Neuronal stem cell (in vitro differentiated cells): ENCODE data around the gene ODC1.
A peak's percentile ranks its signal among the peaks of the same experiment; 100 is the strongest.

Source experiments
- DNase-seq: peaks from one replicate; pipeline ENCODE4 v3.0.0-alpha.2; 2013; ENCODE audit warnings: low spot score
- H2AFZ ChIP-seq: one replicate; pipeline ENCODE4 v1.6.1; 2013; ENCODE audit warnings: mild to moderate bottlenecking, low read length, inconsistent platforms
- H2AK5ac ChIP-seq: 2 replicates; pipeline ENCODE4 v1.6.1; 2013; ENCODE audit warnings: low read depth, mild to moderate bottlenecking, inconsistent platforms, low read length, moderate library complexity, mixed read lengths
- H2BK120ac ChIP-seq: 2 replicates; pipeline ENCODE4 v1.6.1; 2013; ENCODE audit warnings: low read depth, mild to moderate bottlenecking, inconsistent platforms, low read length, moderate library complexity, mixed read lengths
- H2BK12ac ChIP-seq: one replicate; pipeline ENCODE4 v1.6.1; 2013; ENCODE audit warnings: low read length, inconsistent platforms
- H2BK15ac ChIP-seq: 2 replicates; pipeline ENCODE4 v1.6.1; 2013; ENCODE audit warnings: mild to moderate bottlenecking, low read length, inconsistent platforms, mixed read lengths
- H2BK5ac ChIP-seq: one replicate; pipeline ENCODE4 v1.6.1; 2013; ENCODE audit warnings: inconsistent platforms, mild to moderate bottlenecking, low read length, moderate library complexity
- H3K14ac ChIP-seq: one replicate; pipeline ENCODE4 v1.6.1; 2013; ENCODE audit warnings: low read length, inconsistent platforms
- H3K18ac ChIP-seq: 2 replicates; pipeline ENCODE4 v1.6.1; 2013; ENCODE audit warnings: low read length, inconsistent platforms
- H3K23ac ChIP-seq: 2 replicates; pipeline ENCODE4 v1.6.1; 2013; ENCODE audit warnings: low read depth, mild to moderate bottlenecking, mixed read lengths, low read length, inconsistent platforms; ENCODE audit not compliant: poor library complexity
- H3K27ac ChIP-seq: replicated peaks from 3 replicates; pipeline ENCODE4 v1.5.1; 2013; ENCODE audit warnings: low read length, inconsistent platforms
- H3K27me3 ChIP-seq, 3 experiments: 2 replicates each; pipeline ENCODE4 v1.6.1; 2013; ENCODE audit warnings: low read length in 3 of 3, mild to moderate bottlenecking in 2 of 3, inconsistent platforms in 1 of 3, low read depth in 1 of 3, mixed read lengths in 1 of 3, moderate library complexity in 1 of 3; ENCODE audit not compliant: control insufficient read depth in 3 of 3, insufficient read depth in 3 of 3
- H3K36me3 ChIP-seq, 2 donors: replicated peaks in 1 of 2; 2 replicates each; pipeline ENCODE4 v1.6.1; 2013; ENCODE audit warnings: low read length in 2 of 2; ENCODE audit not compliant: control insufficient read depth in 2 of 2, insufficient read depth in 2 of 2
- H3K4ac ChIP-seq: 2 replicates; pipeline ENCODE4 v1.6.1; 2013; ENCODE audit warnings: inconsistent platforms, mild to moderate bottlenecking, low read length, moderate library complexity
- H3K4me1 ChIP-seq, 2 donors: 1 replicate in 1 of 2; 2 replicates in 1 of 2; pipeline ENCODE4 v1.6.1; 2013; ENCODE audit warnings: low read length in 2 of 2, low read depth in 1 of 2; ENCODE audit not compliant: control insufficient read depth in 2 of 2, insufficient read depth in 1 of 2
- H3K4me2 ChIP-seq: one replicate; pipeline ENCODE4 v1.6.1; 2013; ENCODE audit warnings: mild to moderate bottlenecking, low read length, inconsistent platforms; ENCODE audit not compliant: insufficient read depth, poor library complexity, severe bottlenecking
- H3K4me3 ChIP-seq, 2 donors: 2 replicates each; pipeline ENCODE4 v1.5.1; 2013; ENCODE audit warnings: low read length in 2 of 2, mild to moderate bottlenecking in 2 of 2, inconsistent platforms in 1 of 2, moderate library complexity in 1 of 2
- H3K79me1 ChIP-seq: one replicate; pipeline ENCODE4 v1.6.1; 2013; ENCODE audit warnings: low read depth, mild to moderate bottlenecking, inconsistent platforms, low read length, moderate library complexity
- H3K9ac ChIP-seq: one replicate; pipeline ENCODE4 v1.6.1; 2013; ENCODE audit warnings: mild to moderate bottlenecking, low read depth, low read length, inconsistent platforms; ENCODE audit not compliant: poor library complexity
- H3K9me3 ChIP-seq, 2 donors: replicated peaks in 1 of 2; 2 replicates each; pipeline versions ENCODE3 to v1.6.1; 2013; ENCODE audit warnings: low read length in 2 of 2, mild to moderate bottlenecking in 2 of 2, inconsistent platforms in 1 of 2, low read depth in 1 of 2, mixed read lengths in 1 of 2, moderate library complexity in 1 of 2; ENCODE audit not compliant: control insufficient read depth in 2 of 2, insufficient read depth in 1 of 2
- H4K8ac ChIP-seq: one replicate; pipeline ENCODE4 v1.6.1; 2013; ENCODE audit warnings: low read depth, mild to moderate bottlenecking, inconsistent platforms, low read length, moderate library complexity
- H4K91ac ChIP-seq: one replicate; pipeline ENCODE4 v1.6.1; 2013; ENCODE audit warnings: low read length, low read depth, mild to moderate bottlenecking, inconsistent platforms; ENCODE audit not compliant: poor library complexity
- WGBS, 2 donors: extraction: QIAGEN DNeasy Blood & Tissue Kit; methylation state at CpG; one replicate each; pipeline ENCODE4 v1.1.7; 2013; ENCODE audit warnings: missing lambda C conversion rate in 2 of 2, mixed read lengths in 1 of 2; ENCODE audit not compliant: insufficient read length in 2 of 2, insufficient replicate concordance in 1 of 2; ENCODE audit errors: extremely low coverage in 2 of 2; 5-methylcytosine and 5-hydroxymethylcytosine counted together

The ODC1 gene

DNA sequence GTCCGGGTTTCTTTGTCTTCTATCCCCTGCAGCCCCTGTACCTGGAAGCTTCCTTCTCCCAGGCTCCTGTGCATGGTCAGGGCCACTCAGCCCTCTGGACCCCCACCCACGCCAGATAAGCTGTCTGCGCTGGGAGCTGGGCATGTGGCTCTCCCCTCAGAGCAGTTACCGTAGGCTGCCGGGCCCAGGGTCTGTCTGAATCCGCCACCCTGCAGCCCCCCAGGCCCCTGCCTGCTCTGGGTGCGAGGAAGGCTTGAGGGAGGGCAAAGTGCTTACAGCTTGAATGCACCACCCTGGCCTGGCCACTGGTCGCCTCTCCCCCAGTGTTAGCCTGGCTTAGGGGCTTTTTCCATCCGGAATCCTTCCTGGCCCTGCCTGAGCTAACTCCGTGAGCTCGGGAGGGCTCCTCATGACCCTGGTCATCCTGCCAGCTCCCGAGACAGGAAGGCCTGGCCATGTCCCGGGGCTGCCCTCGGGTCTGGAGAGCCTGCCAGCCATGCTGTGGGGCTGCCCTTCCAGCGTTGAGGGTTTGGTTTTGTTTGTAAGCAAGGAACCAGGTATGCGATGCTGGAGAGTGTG, 50.7 kb downstream of the ODC1 start:
- peaks cover 3% of the 10 kb centered on the region for H3K79me1 ChIP-seq
- peak overlapping the region; percentile 2 for H2AK5ac ChIP-seq
- no peak overlapping the region for H2BK12ac ChIP-seq
- H3K18ac ChIP-seq = peak overlapping the region; percentile 35
- H3K4me3 ChIP-seq = no peak overlapping the region
- H4K8ac ChIP-seq = no peak overlapping the region
- H2BK15ac ChIP-seq = no peak overlapping the region
- DNase-seq = no peak
- H3K4me1 ChIP-seq = peaks cover 0 to 8% of the 10 kb centered on the region in 2 donors
- H3K4me2 ChIP-seq = no peak overlapping the region
- H2BK120ac ChIP-seq = no peak overlapping the region
- H3K23ac ChIP-seq = peak overlapping the region; percentile 55
- no peak overlapping the region for H3K27ac ChIP-seq
- no peak overlapping the region for H4K91ac ChIP-seq
- no peaks in the 10 kb centered on the region for H3K36me3 ChIP-seq
- H3K27me3 ChIP-seq = no peaks in the 10 kb centered on the region
- no peak overlapping the region for H3K14ac ChIP-seq
- no peak overlapping the region for H3K9ac ChIP-seq
- no peak overlapping the region for H3K4ac ChIP-seq
- H3K9me3 ChIP-seq = no peaks in the 10 kb centered on the region
- H2BK5ac ChIP-seq = peak overlapping the region; percentile 39
- H2AFZ ChIP-seq = no peak overlapping the region
- no CpG with 5 or more reads among the region's 16 CpGs for WGBS, 2 donors

DNA sequence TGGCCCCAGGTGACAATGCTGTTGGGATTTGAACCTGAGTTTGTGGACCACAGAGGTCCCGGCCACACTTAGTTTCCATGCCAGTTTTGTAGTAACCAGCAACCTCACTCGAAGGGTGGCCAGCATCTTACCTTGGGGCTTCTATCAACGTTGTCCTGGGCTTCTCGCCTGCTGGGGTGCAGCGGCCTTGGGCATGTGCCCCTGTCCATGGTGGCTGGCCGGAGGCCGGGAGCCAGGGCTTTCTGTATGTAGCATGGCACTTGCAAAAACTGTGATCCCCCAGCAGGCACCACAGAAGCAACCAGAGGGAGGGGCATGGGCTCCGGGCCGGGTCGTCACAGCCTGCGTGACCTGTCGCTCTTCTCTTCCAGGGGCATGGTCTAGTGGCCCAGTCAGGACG, 51.7 kb downstream of the ODC1 start:
- no peak overlapping the region for H4K8ac ChIP-seq
- H3K27ac ChIP-seq = no peak overlapping the region
- DNase-seq = no peak

DNA sequence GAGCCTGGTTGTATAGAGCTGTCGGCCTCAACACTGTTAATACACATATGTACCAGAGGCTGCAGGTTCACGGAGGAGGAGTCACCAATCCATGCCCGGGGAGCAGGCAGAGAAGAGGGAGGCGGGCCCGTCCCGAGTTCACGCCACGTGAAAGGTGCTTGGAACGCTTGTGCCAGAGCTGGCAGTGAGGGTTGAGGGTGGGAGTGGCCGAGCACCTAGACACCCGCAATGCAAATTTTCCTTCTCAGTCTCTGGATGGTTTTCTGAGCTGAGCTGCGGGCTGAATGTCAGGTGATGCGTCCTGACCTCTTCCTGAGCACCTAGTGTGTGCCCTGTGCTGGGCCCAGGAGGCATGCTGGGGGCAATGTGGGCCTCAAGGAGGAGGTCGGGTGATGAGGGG, 52.2 kb downstream of the ODC1 start:
- no CpG with 5 or more reads among the region's 14 CpGs for WGBS, 2 donors
- peak overlapping the region; percentile 81 for H2AK5ac ChIP-seq

More for the DNA sequence above, 51.7 kb downstream of the ODC1 start:
- Histone ChIP-seq H2BK120ac (no peak overlapping the region), H3K4me1 (peaks cover 0 to 8% of the 10 kb centered on the region in 2 donors), H3K4me2 (no peak overlapping the region), H3K9ac (no peak overlapping the region), H2BK15ac (no peak overlapping the region), H2BK5ac (no peak overlapping the region), H3K14ac (peak overlapping the region; percentile 71), H2AK5ac (peak overlapping the region; percentile 81), H3K27me3 (no peaks in the 10 kb centered on the region), H3K4me3 (no peak overlapping the region), H2BK12ac (no peak overlapping the region), H3K9me3 (no peaks in the 10 kb centered on the region), H2AFZ (no peak overlapping the region), H3K23ac (peak overlapping the region; percentile 67), H3K79me1 (peaks cover 3% of the 10 kb centered on the region), H4K91ac (no peak overlapping the region), H3K18ac (peak overlapping the region; percentile 3), H3K4ac (no peak overlapping the region), H3K36me3 (no peaks in the 10 kb centered on the region)
- no CpG with 5 or more reads among the region's 13 CpGs for WGBS, 2 donors

DNA sequence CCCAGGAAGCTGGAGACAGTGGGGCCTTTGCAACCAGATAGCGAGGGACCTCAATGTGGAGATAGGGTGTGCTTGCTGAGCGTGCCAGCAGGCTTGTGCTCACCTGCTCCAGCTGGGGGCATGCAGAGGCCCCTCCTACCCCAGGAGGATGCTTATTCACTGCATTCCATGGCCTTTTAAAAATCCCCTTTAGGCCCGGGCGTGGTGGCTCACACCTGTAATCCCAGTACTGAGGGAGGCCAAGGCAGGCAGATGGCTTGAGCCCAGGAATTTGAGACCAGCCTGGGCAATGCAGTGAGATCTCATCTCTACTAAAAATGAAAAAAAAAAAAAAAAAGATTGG, 54.5 kb downstream of the ODC1 start:
- Histone ChIP-seq H2BK120ac (no peak overlapping the region), H3K9me3 (peaks cover 0 to 8% of the 10 kb centered on the region in 2 donors), H3K27ac (no peak overlapping the region), H2AFZ (no peak overlapping the region), H3K18ac (peak overlapping the region; percentile 76), H2BK12ac (no peak overlapping the region), H3K79me1 (no peaks in the 10 kb centered on the region), H3K9ac (no peak overlapping the region), H3K4me2 (no peak overlapping the region), H4K91ac (no peak overlapping the region), H2BK5ac (no peak overlapping the region), H2BK15ac (no peak overlapping the region), H3K23ac (peak overlapping the region; percentile 93), H4K8ac (no peak overlapping the region), H2AK5ac (peak overlapping the region; percentile 21), H3K14ac (no peak overlapping the region), H3K4me1 (peaks cover 0 to 8% of the 10 kb centered on the region in 2 donors), H3K4me3 (no peak overlapping the region), H3K27me3 (no peaks in the 10 kb centered on the region), H3K4ac (no peak overlapping the region), H3K36me3 (no peaks in the 10 kb centered on the region)
- no CpG with 5 or more reads among the region's 4 CpGs for WGBS, 2 donors
- no peak for DNase-seq

More for the DNA sequence above, 52.2 kb downstream of the ODC1 start:
- H2BK120ac ChIP-seq = no peak overlapping the region
- H3K4ac ChIP-seq = no peak overlapping the region
- no peak for DNase-seq
- H3K9me3 ChIP-seq = no peaks in the 10 kb centered on the region
- peaks cover 2% of the 10 kb centered on the region for H3K79me1 ChIP-seq
- no peak overlapping the region for H3K4me3 ChIP-seq
- no peak overlapping the region for H2BK12ac ChIP-seq
- H4K91ac ChIP-seq = no peak overlapping the region
- no peak overlapping the region for H3K4me2 ChIP-seq
- H2AFZ ChIP-seq = no peak overlapping the region
- H2BK15ac ChIP-seq = no peak overlapping the region
- H3K9ac ChIP-seq = no peak overlapping the region
- no peak overlapping the region for H3K27ac ChIP-seq
- no peaks in the 10 kb centered on the region for H3K36me3 ChIP-seq
- H2BK5ac ChIP-seq = no peak overlapping the region
- peaks cover 0 to 8% of the 10 kb centered on the region in 2 donors for H3K4me1 ChIP-seq
- peak overlapping the region; percentile 67 for H3K23ac ChIP-seq
- peak overlapping the region; percentile 3 for H3K18ac ChIP-seq
- H4K8ac ChIP-seq = no peak overlapping the region
- H3K27me3 ChIP-seq = no peaks in the 10 kb centered on the region
- H3K14ac ChIP-seq = no peak overlapping the region
